Measurements from ENCODE around the gene TLE5. TPM values are rescaled to one million over a fixed set of nuclear protein-coding genes. Genes with fewer than 3 reads are reported as not detected.

TLE5 gene
- polyA plus RNA-seq, 1 donor from 2014 or later: 443 TPM

Other genes starting within 250 kb of the TLE5 start
- gene ZNF554, start 242.6 kb downstream of the TLE5 start, polyA plus RNA-seq: 4.7 TPM
- gene ZNF555, start 221.0 kb downstream of the TLE5 start, polyA plus RNA-seq: 6.3 TPM
- not detected for gene ZNF556, start 195.2 kb downstream of the TLE5 start, polyA plus RNA-seq
- 2.9 TPM for gene ZNF57, start 161.6 kb downstream of the TLE5 start, polyA plus RNA-seq
- gene ZNF77, start 117.5 kb downstream of the TLE5 start, polyA plus RNA-seq: 1.7 TPM
- 0.16 TPM for gene TLE6, start 84.9 kb downstream of the TLE5 start, polyA plus RNA-seq
- 0.56 TPM for gene TLE2, start 33.2 kb downstream of the TLE5 start, polyA plus RNA-seq
- 0.30 TPM for gene GNA11, start 31.9 kb upstream of the TLE5 start, polyA plus RNA-seq
- gene GNA15, start 73.5 kb upstream of the TLE5 start, polyA plus RNA-seq: not detected
- 448 TPM for gene S1PR4, start 116.3 kb upstream of the TLE5 start, polyA plus RNA-seq
- gene NCLN, start 123.4 kb upstream of the TLE5 start, polyA plus RNA-seq: 29.9 TPM
- gene CELF5, start 162.2 kb upstream of the TLE5 start, polyA plus RNA-seq: not detected

All from IgD-negative memory B cell (primary cell).